ENCODE results near the gene PPP2R1A. TPM values are rescaled to one million over a fixed set of nuclear protein-coding genes. Genes with fewer than 3 reads are reported as not detected.

The PPP2R1A gene
- total RNA-seq (2021; ENCODE audit: unreplicated experiment) (266 TPM), Bru-seq, nascent RNA (percentile 90 among the genes with signal in this experiment), BruChase-seq, experiment 1, labeled RNA remaining after a 6-hour chase (percentile 88 among the genes with signal in this experiment), BruChase-seq, experiment 2, labeled RNA remaining after a 2-hour chase (percentile 81 among the genes with signal in this experiment)
- polyA plus RNA-seq (2012) = 254 and 296 TPM in 2 replicates
- long read RNA-seq, full-length matches to known transcripts = 464 of 628 reads
- long read RNA-seq, partial matches to known transcripts = 104 of 628 reads
- long read RNA-seq, other reads (novel, unspliced or antisense) = 60 of 628 reads

GRCh38 chr19:52189735-52190486 lies at the start of gene PPP2R1A:
PPP2R1A (plus strand) TSS chr19:52190052; CDS start chr19:52190097, 45 bp downstream.
- Histone ChIP-seq H3K27me3 (ENCODE audit: insufficient read depth, low read length) (no peaks in the 10 kb centered on the region), H3K9me3 (ENCODE audit: control insufficient read depth in 1 of 2, insufficient read depth in 1 of 2, low read depth in 1 of 2, low read length in 2 of 2) (no peaks in the 10 kb centered on the region), H3K4me2 (ENCODE audit: low read length) (peak within 1 kb of the TSS; percentile 84), H3K36me3 (ENCODE audit: control insufficient read depth in 1 of 2, insufficient read depth in 2 of 2, low read length in 2 of 2) (peaks cover 5 to 16% of the 10 kb centered on the region in 2 experiments; a peak in 3 of 4 replicates), H3K27ac (ENCODE audit: low read depth, low read length) (peak within 1 kb of the TSS; percentile 95), H4K20me1 (ENCODE audit: insufficient read depth) (no peaks in the 10 kb centered on the region), H3K9me2 (ENCODE audit: insufficient read depth) (no peaks in the 10 kb centered on the region), H3K9ac (ENCODE audit: low read length) (peak within 1 kb of the TSS; percentile 95), H3K79me2 (ENCODE audit: insufficient read depth, low read length) (peaks cover 48% of the 10 kb centered on the region), H3K4me1 (ENCODE audit: control insufficient read depth in 1 of 2, insufficient read depth in 2 of 2, low read length in 2 of 2) (peaks cover 7 to 20% of the 10 kb centered on the region in 2 experiments; a peak in 3 of 4 replicates), H3K4me3 (replicated peaks in 1 of 2; ENCODE audit: low read depth in 1 of 2, low read length in 2 of 2) (peak within 1 kb of the TSS; percentile 71 to 94), H2AFZ (ENCODE audit: low read depth, low read length, poor library complexity, severe bottlenecking) (no peak within 1 kb of the TSS)
- ChIA-PET POLR2A (interaction anchor here (0.6 to 1.3 kb wide), 6 partner anchors 9 to 161 kb away, joined by 3 to 8 read pairs (median 4); no protein-coding TSS in a partner anchor), RAD21 (ENCODE audit: low non-redundant PET in 1 of 2, low total read pairs in 2 of 2, uncharacterized antibody in 2 of 2, unreplicated experiment in 2 of 2) (interaction anchor here in 1 of 2 experiments (1.0 kb wide), 1 partner anchor 161 kb away, joined by 3 read pairs; the partner anchor contains the start of gene ZNF614), CTCF (no interaction called here)
- peak; percentile 100 for DNase-seq (ENCODE audit: low read depth, low spot score)
- BruUV-seq (replicated peaks) = no TSS peak
- peak; percentile 93 for ATAC-seq
- intact Hi-C loops (cut with micrococcal nuclease) = loop anchor here (1.0 kb wide), 1 partner anchor 51 kb away; the partner anchor contains the start of gene ZNF616
- TF ChIP-seq CEBPB (IDR thresholded peaks at IDR 0.05; ENCODE audit: low read depth) (no peak), POLR2A (IDR thresholded peaks at IDR 0.05; ENCODE audit: borderline replicate concordance, extremely low read depth, insufficient read depth, insufficient read length) (no peak), EGR1 (IDR thresholded peaks at IDR 0.05; ENCODE audit: low read depth) (peak; percentile 45; the same call in 1 of the 2 replicates), POLR2AphosphoS5 (IDR thresholded peaks at IDR 0.05; ENCODE audit: low read depth, low read length) (peak; percentile 49), JUND (IDR thresholded peaks at IDR 0.05) (no peak), FOSL1 (IDR thresholded peaks at IDR 0.05; ENCODE audit: low read depth) (no peak), ELF1 (IDR thresholded peaks at IDR 0.05; ENCODE audit: borderline replicate concordance, low read depth) (peak; percentile 78), TCF7L2 (IDR thresholded peaks at IDR 0.05; ENCODE audit: borderline replicate concordance, extremely low read depth, insufficient read depth, insufficient read length) (no peak), SP1 (IDR thresholded peaks at IDR 0.05; ENCODE audit: low read depth) (peak; percentile 95), YY1 (IDR thresholded peaks at IDR 0.05; ENCODE audit: extremely low read depth, insufficient replicate concordance, low read depth, low read length) (peak; percentile 94), REST (IDR thresholded peaks at IDR 0.05; ENCODE audit: low read depth) (no peak), ZFX (IDR thresholded peaks at IDR 0.05) (peak; percentile 69), SRF (IDR thresholded peaks at IDR 0.05; ENCODE audit: low read depth) (no peak; the same call in 1 of the 2 replicates), EZH2 (IDR thresholded peaks at IDR 0.05) (no peak), EZH2phosphoT487 (IDR thresholded peaks at IDR 0.05; ENCODE audit: borderline replicate concordance) (no peak), ZBTB33 (IDR thresholded peaks at IDR 0.05; ENCODE audit: extremely low read depth, insufficient replicate concordance, low read length) (peak; percentile 24), MAX (IDR thresholded peaks at IDR 0.05) (peak; percentile 76), ATF3 (IDR thresholded peaks at IDR 0.05) (no peak), RAD21 (IDR thresholded peaks at IDR 0.05; ENCODE audit: low read depth) (no peak), ZNF274 (IDR thresholded peaks at IDR 0.05; ENCODE audit: low read depth, low read length) (no peak)
